Spleen (tissue), 11 donors: ENCODE measurements around the gene CYP8B1. TPM values are rescaled to one million over a fixed set of nuclear protein-coding genes. Genes with fewer than 3 reads are reported as not detected.

ENCODE experiments used
- DNase-seq: peaks from one replicate; pipeline ENCODE4 v3.0.0-alpha.2; 2020
- H3K27ac ChIP-seq, 8 donors: fragments of 200-600 bp; sonication (generic) in 7 of 8; 1 replicate in 4 of 8; 2 replicates in 4 of 8; pipeline versions ENCODE4 v1.5.0 to v1.8.0; 2016 to 2021; ENCODE audit warnings: inconsistent platforms in 4 of 8, mild to moderate bottlenecking in 4 of 8, moderate library complexity in 1 of 8
- H3K27me3 ChIP-seq, 7 donors: fragments of 200-600 bp; sonication (generic) in 6 of 7; replicated peaks in 1 of 7; 1 replicate in 4 of 7; 2 replicates in 3 of 7; pipeline versions ENCODE4 v1.5.0 to v1.8.0; 2016 to 2021; ENCODE audit warnings: inconsistent platforms in 3 of 7, mild to moderate bottlenecking in 1 of 7
- H3K36me3 ChIP-seq, 6 donors: fragments of 200-600 bp; sonication (generic) in 5 of 6; 1 replicate in 4 of 6; 2 replicates in 2 of 6; pipeline versions ENCODE4 v1.5.0 to v1.8.0; 2016 to 2021; ENCODE audit warnings: inconsistent platforms in 2 of 6
- H3K4me1 ChIP-seq, 6 donors: fragments of 200-600 bp; sonication (generic) in 5 of 6; 1 replicate in 3 of 6; 2 replicates in 3 of 6; pipeline versions ENCODE4 v1.5.0 to v1.8.0; 2016 to 2021; ENCODE audit warnings: inconsistent platforms in 3 of 6
- H3K4me3 ChIP-seq, 8 donors: fragments of 200-600 bp; sonication (generic) in 7 of 8; 1 replicate in 4 of 8; 2 replicates in 4 of 8; pipeline versions ENCODE4 v1.5.0 to v1.8.0; 2016 to 2021; ENCODE audit warnings: inconsistent platforms in 4 of 8, mild to moderate bottlenecking in 4 of 8, moderate library complexity in 2 of 8
- H3K9me3 ChIP-seq, 8 donors: fragments of 200-600 bp; sonication (generic) in 7 of 8; 1 replicate in 4 of 8; 2 replicates in 4 of 8; pipeline versions ENCODE4 v1.5.0 to v1.8.0; 2016 to 2021; ENCODE audit warnings: inconsistent platforms in 4 of 8
- POLR2A ChIP-seq, 3 donors: fragments of 450-650 bp; IDR thresholded peaks; one replicate each; pipeline ENCODE4 v1.5.1; 2017; ENCODE audit warnings: antibody characterized with exemption in 3 of 3, mild to moderate bottlenecking in 1 of 3
- POLR2AphosphoS5 ChIP-seq, 3 donors: sonication (generic); formaldehyde crosslinking; IDR thresholded peaks; one replicate each; pipeline ENCODE4 v1.5.1; 2017; ENCODE audit warnings: antibody characterized with exemption in 3 of 3
- WGBS, 5 donors: extraction: QIAGEN DNeasy Blood & Tissue Kit in 3 of 5; methylation state at CpG; one replicate each; pipeline versions ENCODE4 v1.1.5 to v1.1.7; 2013 to 2018; 5-methylcytosine and 5-hydroxymethylcytosine counted together
- intact Hi-C: fragments of 100-400 bp; cut with DNase I; formaldehyde crosslinking; loops from one replicate; pipeline ENCODE4 v1.15.0; 2023; ENCODE audit warnings: low total_unique reads
- polyA plus RNA-seq, 3 donors: library from polyadenylated mRNA; stranded (reverse); fragments of 200-250 nt; gene quantifications; one replicate each; pipeline ENCODE4 v1.2.1, GENCODE V29; 2013
- total RNA-seq, 7 donors: library from RNA; depleted of rRNA in 3 of 7; stranded (reverse); fragments of >200 nt in 3 of 7; fragmentation: NEBNext Ultra II Directional in 4 of 7; extraction: Animal tissue kit (Norgen Biotek cat#: 25700) in 4 of 7; gene quantifications; one replicate each; pipeline versions ENCODE4 v1.1.0 to v1.2.1, GENCODE V29; 2016 to 2021
- TF ChIP-seq, protein P1 (sequence below), 11 experiments: fragments of 200-600 bp in 7 of 11; fragments of 450-650 bp in 4 of 11; sonication (generic) in 4 of 11; IDR thresholded peaks in 8 of 11; conservative IDR thresholded peaks in 3 of 11; 1 replicate in 7 of 11; 2 replicates in 4 of 11; pipeline versions ENCODE4 v1.4.0 to v1.8.0; 2016 to 2021; ENCODE audit warnings: antibody characterized with exemption in 11 of 11, inconsistent platforms in 4 of 11, mild to moderate bottlenecking in 1 of 11
- donor health status: healthy with polysubstance abuse.
- donor health status: DM: no; HTN: no; CAD: no; lungs with moderate emphysema.
- donor health status: DM: no; HTN: no; CAD: no.
- donor health status: Bipolar disorder and iron deficiency.
- donor health status: healthy.
- donor health status: DM: no; HTN: no; CAD: no.
- donor health status: DM: yes; HTN: yes; CAD: no.

CYP8B1 gene
- total and polyA plus RNA-seq, 10 donors, result 0.02 TPM; not detected in 9

DNA sequence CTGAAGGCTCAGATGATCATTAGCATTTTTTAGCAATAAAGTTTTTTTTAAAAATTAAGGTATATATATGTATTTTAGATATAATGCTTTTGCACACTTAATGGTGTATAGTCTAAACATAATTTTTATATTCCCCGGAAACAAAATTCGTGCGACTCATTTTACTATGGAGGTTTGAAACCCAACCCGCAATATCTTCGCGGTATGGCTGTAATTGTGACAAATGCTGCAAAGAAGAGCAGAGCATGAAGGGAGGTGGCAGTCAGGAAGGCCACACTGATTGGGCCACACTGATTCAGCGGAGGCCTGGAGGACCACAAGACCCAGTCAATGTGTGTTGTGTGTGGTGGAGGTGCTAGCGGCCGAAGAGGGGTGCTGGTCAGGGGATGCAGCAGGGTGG lies 4.5 kb upstream of the CYP8B1 start:
- Histone ChIP-seq H3K4me3 (peak overlapping the region in 4 of 8 donors; percentile 45 to 77 (median 56)), H3K27ac (peak overlapping the region in 2 of 8 donors; percentile 78), H3K36me3 (no peaks in the 10 kb centered on the region), H3K27me3 (no peaks in the 10 kb centered on the region), H3K4me1 (peaks cover 4 to 16% (median 13%) of the 10 kb centered on the region in 6 donors), H3K9me3 (no peaks in the 10 kb centered on the region)
- intact Hi-C loops, result loop anchor here (2.0 to 5.0 kb wide), 2 partner anchors 43 to 99 kb away; no protein-coding TSS in a partner anchor
- 84 to 93% (median 88%) methylated on average over 9 of the region's 9 CpGs for WGBS, 5 donors
- no peak for TF ChIP-seq POLR2A (IDR thresholded peaks at IDR 0.05)
- TF ChIP-seq POLR2AphosphoS5 (IDR thresholded peaks at IDR 0.05), result no peak
- TF ChIP-seq, protein P1, sequence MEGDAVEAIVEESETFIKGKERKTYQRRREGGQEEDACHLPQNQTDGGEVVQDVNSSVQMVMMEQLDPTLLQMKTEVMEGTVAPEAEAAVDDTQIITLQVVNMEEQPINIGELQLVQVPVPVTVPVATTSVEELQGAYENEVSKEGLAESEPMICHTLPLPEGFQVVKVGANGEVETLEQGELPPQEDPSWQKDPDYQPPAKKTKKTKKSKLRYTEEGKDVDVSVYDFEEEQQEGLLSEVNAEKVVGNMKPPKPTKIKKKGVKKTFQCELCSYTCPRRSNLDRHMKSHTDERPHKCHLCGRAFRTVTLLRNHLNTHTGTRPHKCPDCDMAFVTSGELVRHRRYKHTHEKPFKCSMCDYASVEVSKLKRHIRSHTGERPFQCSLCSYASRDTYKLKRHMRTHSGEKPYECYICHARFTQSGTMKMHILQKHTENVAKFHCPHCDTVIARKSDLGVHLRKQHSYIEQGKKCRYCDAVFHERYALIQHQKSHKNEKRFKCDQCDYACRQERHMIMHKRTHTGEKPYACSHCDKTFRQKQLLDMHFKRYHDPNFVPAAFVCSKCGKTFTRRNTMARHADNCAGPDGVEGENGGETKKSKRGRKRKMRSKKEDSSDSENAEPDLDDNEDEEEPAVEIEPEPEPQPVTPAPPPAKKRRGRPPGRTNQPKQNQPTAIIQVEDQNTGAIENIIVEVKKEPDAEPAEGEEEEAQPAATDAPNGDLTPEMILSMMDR (IDR thresholded peaks at IDR 0.05 in 8 of 11, conservative IDR thresholded peaks at IDR 0.05 in 3 of 11), result no peak
- no peak for DNase-seq

DNA sequence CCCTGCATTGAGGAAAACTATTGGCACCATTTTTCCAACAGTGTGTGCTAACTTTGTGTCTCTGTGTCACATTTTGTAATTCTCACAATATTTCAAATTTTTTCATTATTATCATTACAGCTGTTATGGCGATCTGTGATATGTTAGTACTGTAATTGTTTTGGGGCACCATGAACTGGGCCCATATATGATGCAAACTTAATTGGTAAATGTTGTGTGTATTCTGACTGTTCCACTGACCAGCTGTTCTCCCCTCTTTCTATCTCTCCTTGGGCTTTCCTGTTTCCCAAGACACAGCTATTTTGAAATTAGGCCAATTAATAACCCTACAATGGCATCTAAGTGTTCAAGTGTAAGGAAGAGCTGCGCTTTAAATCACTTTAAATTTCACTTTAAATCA lies 2.2 kb upstream of the CYP8B1 start:
- no peak overlapping the region for H3K4me3 ChIP-seq
- intact Hi-C loops, result no loop called here
- H3K36me3 ChIP-seq, result no peaks in the 10 kb centered on the region
- H3K4me1 ChIP-seq, result peaks cover 4 to 16% (median 13%) of the 10 kb centered on the region in 6 donors
- no peaks in the 10 kb centered on the region for H3K9me3 ChIP-seq
- no peak overlapping the region for H3K27ac ChIP-seq
- no peak for DNase-seq
- 86 to 93% (median 93%) methylated on average over 2 of the region's 2 CpGs for WGBS, 5 donors
- TF ChIP-seq POLR2A (IDR thresholded peaks at IDR 0.05), result no peak
- TF ChIP-seq, protein P1 (IDR thresholded peaks at IDR 0.05 in 8 of 11, conservative IDR thresholded peaks at IDR 0.05 in 3 of 11), result no peak
- TF ChIP-seq POLR2AphosphoS5 (IDR thresholded peaks at IDR 0.05), result no peak
- H3K27me3 ChIP-seq, result no peaks in the 10 kb centered on the region

DNA sequence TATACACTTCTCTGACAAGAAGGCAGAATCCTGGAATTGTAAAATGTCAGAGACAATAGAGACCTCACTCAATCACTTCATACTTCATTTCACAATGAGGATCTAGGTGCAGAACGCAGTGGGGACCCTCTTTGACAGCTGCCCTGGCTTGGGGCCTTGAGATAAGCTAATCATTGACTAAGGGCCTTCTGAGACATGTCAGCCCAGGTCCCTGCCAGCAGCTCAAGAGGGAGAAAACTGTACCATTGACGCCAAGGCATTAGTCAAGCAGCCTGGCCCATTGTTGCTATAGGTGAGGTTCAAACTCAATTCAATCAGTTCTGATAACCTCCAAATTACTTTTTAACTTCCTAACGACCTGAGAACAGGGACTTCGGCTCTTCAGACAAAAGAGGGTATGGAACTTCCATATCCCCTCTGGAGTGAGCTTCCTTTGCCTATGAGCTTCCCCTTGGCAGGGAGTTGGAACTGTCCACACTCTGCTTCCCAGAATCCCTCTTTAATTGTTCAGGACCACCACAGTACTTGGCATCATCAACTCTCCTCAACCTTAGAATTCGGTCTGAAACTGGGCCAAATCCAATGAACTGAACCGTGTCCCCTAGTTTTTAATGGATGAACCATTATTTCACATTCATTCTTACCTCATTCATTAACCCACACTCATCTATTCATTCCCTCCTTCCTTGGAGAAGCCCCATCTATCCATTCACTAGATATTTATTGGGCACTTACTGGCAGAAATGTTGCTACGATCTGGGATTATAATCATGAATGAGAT lies 1.5 kb upstream of the CYP8B1 start:
- WGBS, 5 donors, result 82 to 88% (median 84%) methylated on average over 7 of the region's 7 CpGs
- H3K4me3 ChIP-seq, result no peak overlapping the region
- H3K4me1 ChIP-seq, result peaks cover 4 to 16% (median 13%) of the 10 kb centered on the region in 6 donors
- no peaks in the 10 kb centered on the region for H3K36me3 ChIP-seq
- DNase-seq, result no peak
- H3K27ac ChIP-seq, result no peak overlapping the region
- H3K9me3 ChIP-seq, result no peaks in the 10 kb centered on the region
- H3K27me3 ChIP-seq, result no peaks in the 10 kb centered on the region
- TF ChIP-seq, protein P1 (IDR thresholded peaks at IDR 0.05 in 8 of 11, conservative IDR thresholded peaks at IDR 0.05 in 3 of 11), result no peak
- TF ChIP-seq POLR2AphosphoS5 (IDR thresholded peaks at IDR 0.05), result no peak
- TF ChIP-seq POLR2A (IDR thresholded peaks at IDR 0.05), result no peak
- intact Hi-C loops, result no loop called here

DNA sequence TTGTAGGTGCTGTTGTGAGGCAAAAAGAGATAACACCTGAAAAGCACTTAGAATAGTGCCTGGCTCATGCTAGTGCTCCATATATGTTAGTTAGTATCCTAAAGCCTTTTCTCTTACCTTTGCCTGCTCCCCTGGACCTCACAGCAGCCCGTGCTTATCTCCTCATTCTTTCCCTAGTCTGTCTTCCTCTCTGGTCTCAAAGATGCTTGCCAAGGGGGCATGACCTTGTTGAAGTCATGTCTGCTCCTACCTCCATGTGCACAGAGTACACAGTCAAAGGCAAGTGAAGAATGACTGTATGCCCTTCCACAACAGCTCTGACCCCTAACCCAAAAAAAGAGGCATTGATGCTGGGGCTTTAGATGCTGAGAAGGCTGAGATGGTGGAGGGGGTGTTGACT lies 722 bp upstream of the CYP8B1 start:
- intact Hi-C loops, result no loop called here
- H3K4me3 ChIP-seq, result no peak overlapping the region
- H3K36me3 ChIP-seq, result no peaks in the 10 kb centered on the region
- TF ChIP-seq, protein P1 (IDR thresholded peaks at IDR 0.05 in 8 of 11, conservative IDR thresholded peaks at IDR 0.05 in 3 of 11), result no peak
- TF ChIP-seq POLR2AphosphoS5 (IDR thresholded peaks at IDR 0.05) (no peak), POLR2A (IDR thresholded peaks at IDR 0.05) (no peak)
- no peak overlapping the region for H3K27ac ChIP-seq
- WGBS, 5 donors, result 69 to 82% (median 71%) methylated on average over 1 of the region's 1 CpG
- DNase-seq, result no peak
- no peaks in the 10 kb centered on the region for H3K9me3 ChIP-seq
- H3K4me1 ChIP-seq, result peaks cover 3 to 12% (median 11%) of the 10 kb centered on the region in 6 donors
- H3K27me3 ChIP-seq, result no peaks in the 10 kb centered on the region
